Measurements from ENCODE around the gene PLEKHN1.

- TF ChIP-seq CTCF (IDR thresholded peaks at IDR 0.05) (no peak), POLR2A (IDR thresholded peaks at IDR 0.05) (no peak), POLR2AphosphoS5 (IDR thresholded peaks at IDR 0.05) (no peak), EP300 (IDR thresholded peaks at IDR 0.05) (no peak)
Measured at GRCh38 chr1:918353-918752, 47.9 kb upstream of the PLEKHN1 start.
